ENCODE data around the gene TIPARP.

Gene TIPARP
- 144 to 662 reads per million in 2 experiments for total RNA-seq

DNA sequence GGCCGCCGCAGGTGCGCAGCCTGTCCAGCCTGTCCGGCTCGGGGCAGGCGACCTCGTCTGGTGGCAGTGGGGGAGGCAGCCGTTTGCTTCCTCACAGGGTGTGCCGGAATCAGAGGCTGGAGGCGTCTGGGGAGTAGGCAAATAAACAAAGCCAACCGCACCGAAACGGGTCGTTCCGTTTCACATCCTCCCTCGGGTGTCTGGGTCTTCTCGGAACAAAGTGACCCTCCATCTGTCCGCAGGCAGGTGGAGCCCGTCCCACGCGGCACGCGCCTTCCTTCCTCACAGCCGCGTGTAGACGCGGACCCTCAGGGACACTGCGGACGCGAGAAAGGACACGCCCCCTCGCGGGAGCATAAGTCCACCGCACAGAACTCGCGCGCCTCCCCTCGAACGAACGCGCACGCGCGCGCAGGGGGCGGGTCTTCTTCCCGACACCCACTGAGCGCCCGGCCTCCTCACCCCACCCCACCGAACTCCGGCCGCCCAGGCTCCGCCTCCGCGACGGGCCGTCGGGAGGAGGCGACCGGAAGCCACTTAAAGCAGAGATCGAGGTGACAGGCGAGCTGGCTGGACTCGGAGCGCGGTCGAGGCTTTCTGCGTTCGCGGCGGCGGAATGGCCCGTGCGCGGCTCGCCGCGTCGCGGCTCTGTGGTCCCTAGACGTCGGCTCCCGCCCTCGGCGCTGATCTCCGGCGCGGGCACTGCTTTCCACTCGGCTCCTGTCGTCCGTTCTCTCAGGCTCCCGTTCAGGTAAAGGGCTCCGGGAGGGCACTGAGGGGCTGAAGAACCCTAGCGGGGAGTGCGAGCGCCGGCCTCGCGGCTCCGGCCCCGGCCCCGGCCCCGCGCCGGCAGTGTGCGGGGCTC, at the start of gene TIPARP:
TIPARP (plus strand) TSS at position 545 of the 865 bp plus-strand sequence. CDS start 3,108 bp downstream, outside the sequence.
- DNase-seq (ENCODE audit: low read depth) = peak; percentile 98

GRCh38 chr3:156626104-156626503, 48.3 kb upstream of the TIPARP start:
- DNase-seq (ENCODE audit: low read depth) = no peak

DNA sequence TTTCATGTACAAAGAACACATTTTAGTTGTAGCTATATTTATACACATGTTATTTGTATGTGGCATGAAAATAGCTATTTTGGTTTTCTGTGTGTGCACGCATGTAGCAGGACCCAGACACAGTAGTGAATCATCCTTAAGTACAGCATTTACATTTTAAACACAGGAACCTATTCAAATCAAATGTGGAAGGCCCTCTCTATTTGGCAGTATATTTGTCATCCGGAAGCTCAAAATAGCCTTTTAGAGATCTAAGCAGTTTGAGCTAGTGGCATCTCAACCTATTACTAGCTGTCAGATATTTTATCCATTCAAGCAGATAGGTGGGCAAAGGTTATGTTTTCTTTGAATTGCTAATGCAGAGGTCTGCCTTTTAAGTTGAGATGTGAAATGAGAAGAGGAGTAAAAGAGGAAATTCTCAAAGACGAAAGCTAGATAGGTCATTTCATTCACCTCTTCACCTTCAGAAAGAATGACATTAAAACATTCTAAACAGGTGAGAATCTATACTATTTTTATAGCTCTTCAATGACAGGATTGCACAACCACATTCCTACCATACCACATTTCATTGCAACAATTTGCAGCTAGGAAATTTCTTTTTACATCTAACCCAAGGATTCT, 46.3 kb upstream of the TIPARP start:
- no peak for DNase-seq (ENCODE audit: low read depth)

- DNase-seq (ENCODE audit: low read depth) = no peak
Measured at GRCh38 chr3:156628836-156629618, 45.4 kb upstream of the TIPARP start.

DNA sequence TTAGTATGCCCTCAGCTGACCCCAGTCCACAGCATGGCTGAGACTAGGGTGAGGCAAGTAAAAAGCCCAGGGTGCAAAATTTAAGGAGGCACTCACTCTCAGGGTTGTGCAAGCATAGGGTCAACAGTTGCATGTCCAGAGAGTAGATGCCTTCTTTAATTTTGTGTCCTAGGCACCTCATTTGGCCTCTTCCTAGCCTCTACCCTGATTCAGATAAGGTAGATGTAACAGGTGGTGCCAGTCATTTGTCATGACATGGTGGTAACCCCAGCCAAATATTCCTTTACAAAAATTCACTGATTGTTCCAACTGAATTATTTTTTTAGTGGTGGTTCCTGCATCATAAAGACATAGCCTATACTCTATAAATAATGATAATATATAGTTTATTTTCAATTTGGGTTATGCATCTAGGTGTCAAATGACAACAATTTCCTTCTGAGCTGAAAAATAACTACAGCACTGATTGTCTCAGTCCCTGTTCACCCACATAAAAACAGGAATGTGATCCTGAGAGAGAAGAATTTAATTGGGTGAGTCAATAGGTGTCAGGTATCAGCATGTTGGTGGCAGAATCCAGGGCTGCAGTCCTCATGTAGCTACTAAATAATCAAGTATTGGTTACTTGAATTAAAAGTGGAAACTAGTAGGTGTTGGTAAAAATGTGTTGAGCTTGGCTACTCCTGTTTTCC, 44.2 kb upstream of the TIPARP start:
- no peak for DNase-seq (ENCODE audit: low read depth)

GRCh38 chr3:156630773-156631093, 43.7 kb upstream of the TIPARP start:
- DNase-seq (ENCODE audit: low read depth) = no peak

DNA sequence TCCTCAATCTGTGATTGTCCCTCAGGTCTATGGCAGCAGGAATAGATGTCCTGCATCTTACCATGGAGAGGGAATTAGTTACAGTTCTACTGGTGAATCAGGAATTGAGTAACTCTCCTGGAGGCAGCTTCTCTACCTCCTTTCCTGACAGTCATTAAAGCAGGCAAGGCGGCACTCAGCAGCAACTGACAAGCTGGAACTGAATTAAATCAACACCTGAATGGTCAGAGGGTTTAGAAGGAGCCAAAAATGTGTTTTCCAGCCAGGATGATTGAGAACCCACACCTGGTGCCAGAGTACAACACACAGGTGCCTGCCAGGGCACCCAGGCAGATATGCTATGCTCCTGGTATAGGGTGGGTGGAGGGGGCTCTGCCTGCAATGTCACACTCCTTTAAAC, 43.1 kb upstream of the TIPARP start:
- no peak for DNase-seq (ENCODE audit: low read depth)

- DNase-seq (ENCODE audit: low read depth) = no peak
Measured at GRCh38 chr3:156632601-156633000, 41.8 kb upstream of the TIPARP start.

DNA sequence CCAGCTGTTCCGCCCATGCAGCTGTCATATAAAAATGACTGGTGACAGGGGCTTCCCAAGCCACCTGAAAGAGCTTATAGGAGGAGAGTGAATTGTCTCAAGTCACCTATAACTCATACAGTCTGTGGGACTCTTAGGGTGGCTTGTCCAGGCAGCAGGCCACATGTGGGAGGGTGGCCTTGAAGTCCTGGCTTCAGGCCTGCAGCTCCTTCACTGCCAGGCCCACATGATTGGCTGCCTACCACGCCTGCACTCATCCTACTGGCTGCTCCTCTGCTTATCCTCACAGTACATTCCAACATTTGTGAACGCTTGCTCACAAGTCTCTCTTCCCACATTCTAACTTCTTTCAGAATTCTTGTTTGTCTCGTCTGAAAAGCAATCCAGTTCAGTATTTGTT, 41.1 kb upstream of the TIPARP start:
- no peak for DNase-seq (ENCODE audit: low read depth)

DNA sequence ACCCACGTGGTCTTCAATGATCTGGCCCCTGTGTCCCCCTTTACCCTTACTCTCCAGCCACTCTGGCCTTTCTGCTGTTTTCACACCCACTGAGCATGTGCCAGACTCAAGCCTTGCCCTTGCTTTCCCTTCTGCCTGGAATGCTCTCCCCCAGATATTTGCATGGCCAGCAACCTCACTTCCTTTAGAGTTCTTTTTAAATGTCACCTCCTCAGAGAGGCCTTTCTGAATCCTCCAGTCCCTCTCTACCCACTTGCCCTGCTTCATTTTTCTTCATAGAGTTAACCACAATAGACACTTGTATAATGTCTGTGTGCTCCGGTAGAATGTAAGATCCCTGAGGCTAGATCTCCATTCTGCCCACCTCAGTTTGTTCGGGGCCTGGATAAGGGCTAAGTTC, 39.4 kb upstream of the TIPARP start:
- DNase-seq (ENCODE audit: low read depth) = no peak

GRCh38 chr3:156635973-156636372, 38.4 kb upstream of the TIPARP start:
- no peak for DNase-seq (ENCODE audit: low read depth)

DNA sequence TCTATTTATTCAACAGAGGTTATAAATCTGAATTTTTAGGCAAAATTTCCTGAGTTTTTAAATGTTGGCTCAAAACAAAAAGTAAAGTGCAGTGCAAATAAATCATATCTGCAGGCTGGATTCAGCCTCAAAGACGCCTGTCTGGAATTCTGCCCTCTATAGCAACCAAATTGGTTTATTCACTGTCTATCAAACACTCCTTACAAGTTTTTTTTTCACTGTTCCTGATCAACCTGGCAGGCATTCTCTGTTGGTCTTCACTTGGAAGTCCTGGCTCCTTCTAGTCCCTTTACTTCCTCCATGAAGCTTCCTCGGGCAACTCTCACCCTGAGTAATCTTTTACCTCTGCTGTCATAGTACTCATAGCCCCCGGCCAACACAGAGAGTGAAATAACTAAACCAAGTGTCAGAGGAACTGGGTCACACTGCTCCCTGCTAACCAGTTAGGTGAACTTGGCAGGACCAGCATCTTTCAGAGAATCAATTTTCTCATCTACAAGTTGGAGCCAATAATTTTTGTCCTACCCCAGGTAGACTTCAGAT, 36.8 kb upstream of the TIPARP start:
- no peak for DNase-seq (ENCODE audit: low read depth)

GRCh38 chr3:156638271-156638670, 36.1 kb upstream of the TIPARP start:
- no peak for DNase-seq (ENCODE audit: low read depth)

GRCh38 chr3:156639414-156640023, 34.9 kb upstream of the TIPARP start:
- no peak for DNase-seq (ENCODE audit: low read depth)

- no peak for DNase-seq (ENCODE audit: low read depth)
Measured at GRCh38 chr3:156641618-156641975, 32.8 kb upstream of the TIPARP start.

DNA sequence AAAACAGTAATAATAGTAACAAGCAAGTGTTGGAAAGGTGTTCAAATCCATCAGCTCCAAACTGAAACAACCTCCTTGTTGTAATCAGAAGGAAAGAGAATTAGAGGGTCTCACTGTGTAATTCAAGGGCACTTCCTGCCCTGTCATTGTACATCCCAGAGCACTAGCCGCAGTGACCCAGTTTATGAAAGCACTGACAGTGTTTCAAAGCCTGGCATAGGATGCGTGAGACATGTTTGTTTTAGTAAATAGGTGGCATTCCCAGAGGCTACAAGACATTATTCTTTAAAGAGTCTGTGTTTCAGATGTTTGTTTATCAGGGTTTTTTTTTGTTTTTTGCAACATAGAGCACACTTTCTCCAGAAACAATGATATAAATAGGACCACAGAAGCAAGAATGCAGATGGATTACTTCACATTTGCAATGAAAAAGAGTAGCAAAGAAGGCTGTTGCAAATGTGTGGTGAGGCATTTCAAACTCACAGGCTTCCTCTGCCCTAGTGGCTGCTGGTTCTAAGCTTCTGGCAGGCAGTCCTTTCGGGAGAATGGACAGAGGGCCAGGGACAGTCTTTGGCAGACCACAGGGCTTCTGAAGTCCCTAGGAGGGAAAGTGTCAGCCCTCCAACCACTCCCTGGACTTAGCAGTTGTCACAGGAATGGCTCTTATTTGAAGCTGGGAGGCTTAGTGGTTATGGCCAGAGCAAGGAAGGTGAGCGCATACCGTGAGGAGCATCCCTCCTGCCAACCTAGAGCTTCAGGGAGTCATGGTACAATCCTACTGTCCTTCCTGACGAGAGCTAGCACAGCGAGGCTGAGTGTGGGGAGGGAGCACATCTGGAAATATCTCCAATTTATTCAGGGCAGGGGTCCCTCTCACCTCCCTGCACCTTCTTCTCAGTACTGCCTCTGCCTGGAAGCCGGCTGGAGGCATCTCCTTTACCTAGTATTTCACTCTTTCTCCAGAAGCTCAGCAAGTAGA, 31.4 kb upstream of the TIPARP start:
- no peak for DNase-seq (ENCODE audit: low read depth)

GRCh38 chr3:156643729-156644389, 30.5 kb upstream of the TIPARP start:
- DNase-seq (ENCODE audit: low read depth) = no peak

DNA sequence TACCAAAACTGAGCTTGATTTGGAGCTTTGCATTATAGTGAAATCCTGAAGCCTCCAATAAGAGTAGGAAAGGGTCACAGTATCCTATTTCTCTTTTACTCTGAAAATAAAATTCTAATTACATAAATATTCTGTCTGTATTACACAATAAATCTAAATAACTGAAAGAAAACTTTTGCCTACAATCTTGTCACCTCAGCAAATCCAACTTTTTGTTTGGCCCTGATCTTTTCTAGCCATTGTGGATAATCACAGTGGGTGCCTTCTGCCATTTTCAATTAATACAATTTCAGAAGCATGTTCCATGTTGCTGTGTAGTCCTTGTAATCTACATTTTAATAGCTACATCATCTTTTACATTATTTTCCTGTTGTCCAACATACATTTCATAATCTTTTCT, 29.4 kb upstream of the TIPARP start:
- DNase-seq (ENCODE audit: low read depth) = no peak

DNA sequence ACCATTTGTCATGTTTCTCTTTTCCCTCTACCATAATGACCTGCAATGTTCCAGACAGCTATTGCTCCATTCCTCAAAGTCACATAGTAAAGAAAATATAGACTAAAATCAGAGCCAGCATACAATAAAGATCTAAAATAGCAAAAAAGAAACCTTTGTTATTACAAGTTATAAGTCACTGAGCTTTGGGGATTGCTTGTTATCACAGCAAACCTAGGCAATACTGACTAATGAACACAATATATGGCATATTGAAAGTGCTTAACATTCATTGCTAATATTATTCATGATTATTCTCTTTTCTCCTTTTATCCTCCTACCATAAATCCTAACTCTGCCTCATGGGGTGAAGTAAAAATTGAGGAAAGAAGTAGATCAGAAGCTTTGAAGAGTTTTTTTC, 27.4 kb upstream of the TIPARP start:
- DNase-seq (ENCODE audit: low read depth) = no peak

GRCh38 chr3:156648086-156648485, 26.3 kb upstream of the TIPARP start:
- DNase-seq (ENCODE audit: low read depth) = no peak
